Muscle of leg (tissue), 16 donors: ENCODE results near the gene CLCN5. TPM values are rescaled to one million over a fixed set of nuclear protein-coding genes. Genes with fewer than 3 reads are reported as not detected.
A peak's percentile ranks its signal among the peaks of the same experiment; 100 is the strongest.

ENCODE experiments used
- DNase-seq: peaks from one replicate; pipeline ENCODE4 v3.0.0; 2013
- H3K27ac ChIP-seq: one replicate; pipeline ENCODE4 v1.5.1; 2013; ENCODE audit warnings: mild to moderate bottlenecking, low read length, control low read depth
- H3K27me3 ChIP-seq: one replicate; pipeline ENCODE4 v1.6.1; 2013; ENCODE audit warnings: low read length; ENCODE audit not compliant: control insufficient read depth, insufficient read depth
- H3K36me3 ChIP-seq: one replicate; pipeline ENCODE4 v1.6.1; 2013; ENCODE audit warnings: low read length; ENCODE audit not compliant: control insufficient read depth, insufficient read depth
- H3K4me1 ChIP-seq: one replicate; pipeline ENCODE4 v1.6.1; 2013; ENCODE audit warnings: low read length; ENCODE audit not compliant: control insufficient read depth, insufficient read depth
- H3K4me3 ChIP-seq: one replicate; pipeline ENCODE4 v1.5.1; 2013; ENCODE audit warnings: low read length, control low read depth
- H3K9me3 ChIP-seq: replicated peaks from 2 replicates; pipeline ENCODE4 v1.6.1; 2013; ENCODE audit warnings: low read depth, low read length; ENCODE audit not compliant: control insufficient read depth
- WGBS: methylation state at CpG from one replicate; pipeline ENCODE4 v1.1.5; 2013; ENCODE audit warnings: missing lambda C conversion rate; ENCODE audit not compliant: insufficient coverage; 5-methylcytosine and 5-hydroxymethylcytosine counted together
- long read RNA-seq, 11 donors: transcript quantifications; one replicate each; lab custom pipeline, GENCODE V29; 2026
- polyA plus RNA-seq, 8 donors: library from polyadenylated mRNA; unstranded; fragments of 120-200 nt; gene quantifications; one replicate each; pipeline versions ENCODE4 v1.2.1 to v1.2.3, GENCODE V29; 2013; ENCODE audit warnings: inconsistent platforms in 1 of 8, low replicate concordance in 1 of 8; ENCODE audit not compliant: insufficient read length in 8 of 8, insufficient read depth in 1 of 8
- total RNA-seq: library from RNA; stranded (reverse); fragments of 120-200 nt; gene quantifications from one replicate; pipeline ENCODE4 v1.2.4, GENCODE V29; 2013

CLCN5 gene
- total RNA-seq (85.3 TPM), polyA plus RNA-seq (100 to 1,000 TPM in 2 of 8 donors, 10 to 100 TPM in 6; 70.4 to 107 (median 85.5) TPM)
- long read RNA-seq, donor 1, partial matches to known transcripts, result 53 of 56 reads
- long read RNA-seq, donor 1, other reads (novel, unspliced or antisense), result 0 of 56 reads
- long read RNA-seq, donor 2, result 0 reads
- long read RNA-seq, donor 3, full-length matches to known transcripts, result 2 of 21 reads
- long read RNA-seq, donor 3, partial matches to known transcripts, result 19 of 21 reads
- long read RNA-seq, donor 3, other reads (novel, unspliced or antisense), result 0 of 21 reads
- long read RNA-seq, donor 4, full-length matches to known transcripts, result 4 of 4 reads
- long read RNA-seq, donor 4, partial matches to known transcripts, result 0 of 4 reads
- long read RNA-seq, donor 4, other reads (novel, unspliced or antisense), result 0 of 4 reads
- long read RNA-seq, donor 5, transcript CLCN5-203 (15 exons, 3,046 nt), result major isoform, 6 of 12 reads
- long read RNA-seq, donor 5, partial matches to known transcripts, result 6 of 12 reads
- long read RNA-seq, donor 5, other reads (novel, unspliced or antisense), result 0 of 12 reads
- long read RNA-seq, donor 6, transcript CLCN5-203 (15 exons, 3,046 nt), result major isoform, 9 of 47 reads
- long read RNA-seq, donor 6, partial matches to known transcripts, result 38 of 47 reads
- long read RNA-seq, donor 6, other reads (novel, unspliced or antisense), result 0 of 47 reads
- long read RNA-seq, donor 7, partial matches to known transcripts, result 0 of 2 reads
- long read RNA-seq, donor 7, other reads (novel, unspliced or antisense), result 0 of 2 reads
- long read RNA-seq, donor 8, full-length matches to known transcripts, result 6 of 11 reads
- long read RNA-seq, donor 8, partial matches to known transcripts, result 5 of 11 reads
- long read RNA-seq, donor 8, other reads (novel, unspliced or antisense), result 0 of 11 reads
- long read RNA-seq, donor 9, full-length matches to known transcripts, result 4 of 4 reads
- long read RNA-seq, donor 9, partial matches to known transcripts, result 0 of 4 reads
- long read RNA-seq, donor 9, other reads (novel, unspliced or antisense), result 0 of 4 reads
- long read RNA-seq, donor 10, transcript CLCN5-203 (15 exons, 3,046 nt), result major isoform, 7 of 7 reads
- long read RNA-seq, donor 10, partial matches to known transcripts, result 0 of 7 reads
- long read RNA-seq, donor 10, other reads (novel, unspliced or antisense), result 0 of 7 reads
- long read RNA-seq, donor 11, full-length matches to known transcripts, result 2 of 2 reads
- long read RNA-seq, donor 11, partial matches to known transcripts, result 0 of 2 reads
- long read RNA-seq, donor 11, other reads (novel, unspliced or antisense), result 0 of 2 reads

DNA sequence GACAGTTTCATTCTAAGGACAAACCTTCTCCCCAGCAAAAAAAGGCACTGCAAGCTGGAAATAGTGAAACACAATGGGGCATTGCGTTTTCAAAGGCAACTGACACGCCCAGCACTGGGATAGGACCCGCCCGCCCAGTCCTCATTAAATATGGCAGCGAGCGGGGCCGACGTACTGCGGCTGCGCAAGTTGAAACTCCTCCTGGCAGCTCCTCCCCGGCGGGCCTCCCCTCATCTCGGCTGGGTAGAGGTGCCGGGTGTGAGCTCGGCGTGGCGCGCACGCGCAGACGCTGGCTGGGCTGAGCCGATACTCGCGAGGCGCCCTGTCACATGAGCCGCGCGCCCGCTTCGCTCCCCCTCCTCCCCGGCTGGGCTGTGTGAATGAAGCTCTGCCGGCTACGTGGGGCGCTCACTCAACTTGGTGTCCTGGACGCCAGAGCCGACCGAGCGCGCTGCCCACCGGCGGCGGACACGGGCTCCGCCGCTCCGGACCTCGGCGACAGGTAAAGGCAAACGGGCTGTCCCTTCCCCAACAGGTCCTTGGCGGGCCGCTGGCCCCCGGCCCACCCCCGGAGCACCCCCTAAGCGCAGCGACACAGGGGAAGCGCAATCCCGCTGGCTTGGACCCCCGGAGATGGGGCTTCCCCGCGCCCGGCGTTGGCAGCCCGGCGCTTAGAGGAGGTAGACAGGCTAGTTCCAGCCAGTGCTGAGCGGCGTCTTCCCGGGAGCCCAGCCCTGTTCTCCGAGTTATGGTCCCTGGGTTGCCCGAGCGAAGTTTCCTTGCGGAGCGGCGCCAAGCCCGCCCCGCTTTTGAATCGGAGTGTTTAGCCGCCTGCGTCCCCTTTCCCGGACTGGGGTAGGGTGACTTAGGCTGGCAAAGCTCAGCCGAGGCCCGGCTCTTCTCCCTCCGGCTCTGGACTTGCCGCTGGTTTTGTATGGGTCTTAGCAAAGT, at the start of gene CLCN5:
Gene CLCN5, plus strand, starts transcription at position 306 of the 951 bp plus-strand sequence. CDS start 2,703 bp downstream, outside the sequence.
- WGBS, result 35% methylated on average over 83 of the region's 83 CpGs
- H3K27ac ChIP-seq, result peak within 1 kb of the TSS; percentile 91

DNA sequence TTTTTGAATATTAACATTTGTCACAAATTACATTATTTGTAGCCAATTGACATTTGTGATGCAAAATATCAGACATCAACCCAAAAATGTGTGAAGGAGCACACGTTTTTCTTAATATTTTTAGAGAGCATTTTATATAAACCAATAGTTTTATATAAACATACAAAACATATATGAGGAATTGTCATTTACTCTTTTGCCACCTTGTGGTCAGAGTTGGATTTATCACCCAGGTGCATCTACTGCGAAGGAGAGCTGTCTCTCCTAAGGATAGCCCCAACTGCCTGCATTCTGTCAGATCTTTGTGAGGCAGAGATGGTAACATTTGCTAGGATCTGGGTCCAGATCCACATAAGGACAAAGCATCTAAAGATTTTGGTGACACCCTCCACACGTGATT, 45.6 kb upstream of the CLCN5 start:
- Histone ChIP-seq H3K4me1 (peaks cover 14% of the 10 kb centered on the region), H3K4me3 (no peak overlapping the region), H3K27ac (no peak overlapping the region), H3K36me3 (no peaks in the 10 kb centered on the region), H3K27me3 (peaks cover 24% of the 10 kb centered on the region), H3K9me3 (no peaks in the 10 kb centered on the region)
- WGBS, result 60% methylated on average over 1 of the region's 3 CpGs
- DNase-seq, result peak; percentile 56

More for the DNA sequence above, at the start of gene CLCN5:
- Histone ChIP-seq H3K4me1 (peaks cover 3% of the 10 kb centered on the region), H3K27me3 (peaks cover 25% of the 10 kb centered on the region), H3K4me3 (peak within 1 kb of the TSS; percentile 84), H3K9me3 (no peaks in the 10 kb centered on the region), H3K36me3 (peaks cover 5% of the 10 kb centered on the region)
- peak; percentile 98 for DNase-seq

DNA sequence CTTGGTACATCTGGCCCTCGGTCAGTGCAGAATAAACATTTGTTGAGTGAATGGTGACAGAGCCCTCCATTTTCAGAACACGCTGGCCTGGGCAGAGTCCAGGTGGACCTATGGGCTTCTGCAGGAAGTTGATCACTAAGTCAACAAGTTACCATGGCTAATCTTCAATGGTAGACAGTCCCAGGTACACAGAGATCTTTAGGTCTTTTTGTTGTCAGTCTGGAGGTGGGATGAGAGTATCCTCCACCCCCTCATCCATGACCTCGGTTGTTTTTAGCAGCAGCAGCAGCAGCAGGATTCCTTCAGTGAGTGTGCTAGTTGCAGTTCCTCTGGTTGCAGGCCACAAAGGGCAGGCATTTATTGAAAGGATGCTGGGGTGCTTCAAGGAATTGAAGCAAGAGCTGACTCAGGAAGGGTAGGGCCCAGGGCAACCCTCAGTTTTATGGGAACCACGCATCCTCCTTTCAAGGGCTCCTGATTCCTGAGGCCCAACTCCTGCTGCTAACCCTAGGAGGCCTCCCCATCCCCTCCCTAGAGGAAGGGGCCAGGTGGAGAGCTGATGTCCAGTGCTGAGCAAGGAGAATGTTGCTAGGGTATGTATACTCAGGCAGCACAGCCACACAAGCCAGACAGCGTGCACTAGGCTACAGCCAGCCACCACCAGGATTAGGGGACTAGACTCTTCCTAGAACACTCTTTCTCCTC, 44.8 kb upstream of the CLCN5 start:
- WGBS, result 75% methylated on average over 2 of the region's 5 CpGs
- H3K4me3 ChIP-seq, result no peak overlapping the region
- DNase-seq, result no peak
- H3K4me1 ChIP-seq, result peaks cover 14% of the 10 kb centered on the region
- H3K27me3 ChIP-seq, result peaks cover 20% of the 10 kb centered on the region
- H3K27ac ChIP-seq, result no peak overlapping the region
- H3K9me3 ChIP-seq, result no peaks in the 10 kb centered on the region
- no peaks in the 10 kb centered on the region for H3K36me3 ChIP-seq

DNA sequence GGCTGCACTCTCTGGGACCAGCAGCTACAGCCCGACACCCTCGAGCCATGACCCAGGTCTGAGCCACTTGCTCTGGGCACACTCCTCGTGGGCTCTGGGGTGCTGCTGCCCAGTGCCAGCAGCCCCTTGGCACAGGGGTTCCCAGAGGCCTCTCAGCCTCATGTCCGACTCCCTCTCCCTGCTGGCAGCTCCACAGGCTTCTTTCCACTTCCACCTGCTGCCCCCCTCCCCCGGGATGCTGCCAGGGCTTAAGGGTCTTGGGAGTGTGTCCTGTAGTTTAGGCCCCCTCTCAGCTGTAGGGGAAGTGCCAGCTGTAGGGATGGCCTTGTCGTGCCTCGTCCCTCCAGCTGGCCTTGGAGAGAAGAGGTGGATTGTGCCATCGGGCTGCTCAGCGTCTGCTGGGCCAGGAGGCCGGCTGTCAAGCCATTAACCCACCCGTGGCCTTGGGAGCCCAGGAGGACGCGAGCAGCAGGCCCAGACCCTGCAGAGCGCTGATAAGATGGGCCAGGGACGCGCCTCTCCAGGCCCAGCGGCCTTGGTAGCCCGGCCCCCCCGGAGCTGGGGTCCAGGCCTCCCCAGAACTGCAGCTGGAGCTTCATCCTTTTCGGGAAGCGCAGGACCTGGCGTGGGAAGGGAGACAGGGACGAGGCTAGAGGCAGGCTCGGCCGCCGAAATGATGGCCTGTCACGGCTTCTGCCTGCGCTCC, 44.1 kb upstream of the CLCN5 start:
- Histone ChIP-seq H3K4me1 (peaks cover 14% of the 10 kb centered on the region), H3K9me3 (no peaks in the 10 kb centered on the region), H3K36me3 (no peaks in the 10 kb centered on the region), H3K4me3 (peak overlapping the region; percentile 56), H3K27me3 (peaks cover 26% of the 10 kb centered on the region), H3K27ac (peak overlapping the region; percentile 91)
- peak; percentile 25 for DNase-seq
- 43% methylated on average over 24 of the region's 28 CpGs for WGBS

DNA sequence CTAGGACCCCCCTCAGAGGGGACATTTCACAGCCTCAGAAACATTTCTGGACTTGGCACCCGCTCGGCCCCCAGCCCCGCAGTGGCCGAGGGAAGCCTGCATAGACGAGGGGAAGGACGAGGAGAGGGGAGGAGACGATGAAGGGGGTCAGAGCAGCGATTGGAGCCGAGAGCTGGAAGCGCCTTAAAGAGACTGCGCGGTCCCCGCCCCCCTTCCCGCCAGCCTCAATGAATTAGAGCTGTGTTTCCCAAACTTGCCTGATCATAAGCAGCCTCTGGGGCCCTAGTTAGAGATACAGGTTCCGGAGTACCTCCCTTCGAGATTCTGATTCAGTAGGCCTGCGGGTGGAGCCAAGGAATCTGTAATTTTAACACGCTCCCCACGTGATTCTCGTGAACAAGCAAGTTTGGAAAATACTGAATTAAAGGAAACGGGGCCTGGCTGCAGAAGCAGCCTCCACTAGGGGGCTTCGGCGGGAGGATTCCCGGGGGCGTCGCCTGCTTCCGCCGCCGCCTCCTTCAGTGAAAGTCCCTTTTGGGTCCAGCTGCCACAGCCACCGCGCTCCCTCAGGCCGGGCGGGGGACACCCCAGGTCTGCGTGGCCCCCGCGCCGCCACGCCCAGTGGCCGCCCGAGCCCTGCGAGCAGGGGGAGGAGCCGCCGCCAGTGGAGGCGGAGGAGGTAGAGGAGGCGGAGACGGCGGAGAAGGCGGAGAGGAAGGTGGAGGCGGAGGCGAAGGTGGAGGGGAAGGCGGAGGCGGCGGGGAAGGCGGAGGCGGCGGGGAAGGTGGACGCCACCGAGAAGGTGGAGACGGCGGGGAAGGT, 43.4 kb upstream of the CLCN5 start, which contains the start of gene USP27X:
Gene USP27X, plus strand, starts transcription at position 651 of the 822 bp plus-strand sequence. CDS start 824 bp downstream, outside the sequence.
- Histone ChIP-seq H3K27me3 (peaks cover 26% of the 10 kb centered on the region), H3K36me3 (no peaks in the 10 kb centered on the region), H3K4me3 (peak within 1 kb of the TSS; percentile 56), H3K9me3 (no peaks in the 10 kb centered on the region), H3K27ac (peak within 1 kb of the TSS; percentile 91), H3K4me1 (peaks cover 14% of the 10 kb centered on the region)
- DNase-seq, result peak; percentile 92
- WGBS, result 40% methylated on average over 52 of the region's 60 CpGs

DNA sequence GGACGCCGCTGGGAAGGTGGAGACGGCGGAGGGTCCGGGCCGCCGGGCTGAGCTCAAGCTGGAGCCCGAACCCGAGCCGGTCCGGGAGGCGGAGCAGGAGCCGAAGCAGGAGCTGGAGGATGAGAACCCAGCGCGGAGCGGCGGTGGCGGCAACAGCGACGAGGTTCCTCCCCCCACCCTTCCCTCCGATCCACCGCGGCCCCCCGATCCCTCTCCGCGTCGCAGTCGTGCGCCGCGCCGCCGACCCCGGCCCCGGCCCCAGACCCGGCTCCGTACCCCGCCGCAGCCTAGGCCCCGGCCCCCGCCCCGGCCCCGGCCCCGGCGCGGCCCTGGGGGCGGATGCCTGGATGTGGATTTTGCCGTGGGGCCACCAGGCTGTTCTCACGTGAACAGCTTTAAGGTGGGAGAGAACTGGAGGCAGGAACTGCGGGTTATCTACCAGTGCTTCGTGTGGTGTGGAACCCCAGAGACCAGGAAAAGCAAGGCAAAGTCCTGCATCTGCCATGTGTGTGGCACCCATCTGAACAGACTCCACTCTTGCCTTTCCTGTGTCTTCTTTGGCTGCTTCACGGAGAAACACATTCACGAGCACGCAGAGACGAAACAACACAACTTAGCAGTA, 42.6 kb upstream of the CLCN5 start:
- no peak for DNase-seq
- H3K36me3 ChIP-seq, result no peaks in the 10 kb centered on the region
- H3K27me3 ChIP-seq, result peaks cover 28% of the 10 kb centered on the region
- no peaks in the 10 kb centered on the region for H3K9me3 ChIP-seq
- H3K4me3 ChIP-seq, result peak overlapping the region; percentile 56
- peak overlapping the region; percentile 91 for H3K27ac ChIP-seq
- H3K4me1 ChIP-seq, result peaks cover 14% of the 10 kb centered on the region
- 51% methylated on average over 48 of the region's 55 CpGs for WGBS

DNA sequence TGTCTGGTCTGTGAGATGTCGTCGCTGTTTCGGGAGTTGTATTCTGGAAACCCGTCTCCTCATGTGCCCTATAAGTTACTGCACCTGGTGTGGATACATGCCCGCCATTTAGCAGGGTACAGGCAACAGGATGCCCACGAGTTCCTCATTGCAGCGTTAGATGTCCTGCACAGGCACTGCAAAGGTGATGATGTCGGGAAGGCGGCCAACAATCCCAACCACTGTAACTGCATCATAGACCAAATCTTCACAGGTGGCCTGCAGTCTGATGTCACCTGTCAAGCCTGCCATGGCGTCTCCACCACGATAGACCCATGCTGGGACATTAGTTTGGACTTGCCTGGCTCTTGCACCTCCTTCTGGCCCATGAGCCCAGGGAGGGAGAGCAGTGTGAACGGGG, 41.7 kb upstream of the CLCN5 start:
- Histone ChIP-seq H3K27me3 (peaks cover 29% of the 10 kb centered on the region), H3K4me1 (peaks cover 14% of the 10 kb centered on the region), H3K27ac (no peak overlapping the region), H3K9me3 (no peaks in the 10 kb centered on the region), H3K36me3 (no peaks in the 10 kb centered on the region), H3K4me3 (no peak overlapping the region)
- DNase-seq, result no peak
- 84% methylated on average over 12 of the region's 12 CpGs for WGBS
